Transverse colon (tissue), 3 donors: ENCODE results near the gene KRT34.

Experiments used
- CTCF ChIP-seq, 5 experiments: fragments of 200-600 bp in 3 of 5; fragments of 450-650 bp in 2 of 5; sonication (generic) in 3 of 5; IDR thresholded peaks; 1 replicate in 2 of 5; 2 replicates in 3 of 5; pipeline ENCODE4 v1.5.1; 2016 to 2017; ENCODE audit warnings: antibody characterized with exemption in 5 of 5, inconsistent platforms in 3 of 5, mild to moderate bottlenecking in 2 of 5, moderate library complexity in 1 of 5
- POLR2A ChIP-seq: fragments of 450-650 bp; IDR thresholded peaks from one replicate; pipeline ENCODE4 v1.6.1; 2016; ENCODE audit warnings: antibody characterized with exemption, mild to moderate bottlenecking, moderate library complexity

GRCh38 chr17:41396340-41396739 lies 14.2 kb upstream of the KRT34 start:
- TF ChIP-seq CTCF (IDR thresholded peaks at IDR 0.05) (no peak), POLR2A (no peak)
